CD4-positive, alpha-beta T cell treated with Interleukin-10 for 1 hour (primary cell): ENCODE measurements around the gene MAML2.

ENCODE experiments used
- DNase-seq: peaks from one replicate; pipeline ENCODE4 v3.0.0-alpha.2; 2020

Gene MAML2

GRCh38 chr11:96178049-96178886 lies 164.7 kb downstream of the MAML2 start:
- no peak for DNase-seq

DNA sequence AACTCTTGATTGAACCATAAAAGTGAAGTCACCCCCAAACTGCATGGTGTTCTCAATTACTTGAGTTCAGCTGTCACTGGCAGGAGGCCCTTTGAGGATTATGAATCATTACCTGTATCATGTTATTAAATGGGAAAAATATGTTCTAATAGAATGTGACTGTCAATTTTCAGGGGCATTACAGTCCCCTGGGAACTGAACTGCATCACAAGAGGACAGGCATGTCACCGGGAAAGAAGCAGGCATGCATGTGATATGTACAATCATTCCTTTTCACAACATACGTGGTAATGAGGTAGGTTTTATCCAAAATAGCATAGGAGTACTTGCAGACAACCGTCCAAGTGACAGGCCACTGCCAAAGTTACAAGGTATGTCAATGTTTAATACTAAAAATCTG lies 165.8 kb downstream of the MAML2 start:
- no peak for DNase-seq

GRCh38 chr11:96173906-96174305 lies 169.1 kb downstream of the MAML2 start:
- no peak for DNase-seq

- no peak for DNase-seq
These were observed 169.6 kb downstream of the MAML2 start for GRCh38 chr11:96173422-96173821.

DNA sequence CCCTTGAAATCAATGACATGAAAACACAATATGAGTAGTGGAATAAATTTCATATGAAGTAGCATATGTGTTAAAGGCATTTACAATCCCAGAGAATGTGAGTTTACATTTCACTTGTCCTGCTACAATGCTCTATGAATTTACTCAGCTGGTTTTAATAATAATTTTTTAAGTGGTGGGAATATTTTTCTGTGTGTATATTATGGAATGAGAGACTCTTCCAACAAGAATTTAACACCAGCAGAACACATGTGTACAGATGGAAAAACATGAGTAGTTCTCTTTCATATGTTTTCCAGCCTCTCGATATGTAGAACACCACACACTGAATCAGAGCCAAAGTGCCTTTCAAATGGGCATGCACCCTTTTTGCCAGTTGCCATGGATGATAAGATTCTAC lies 170.4 kb downstream of the MAML2 start:
- DNase-seq: no peak

- DNase-seq: no peak
These were observed 173.7 kb downstream of the MAML2 start for GRCh38 chr11:96169250-96169649.

- DNase-seq: no peak
These were observed 174.4 kb downstream of the MAML2 start for GRCh38 chr11:96168623-96169022.

DNA sequence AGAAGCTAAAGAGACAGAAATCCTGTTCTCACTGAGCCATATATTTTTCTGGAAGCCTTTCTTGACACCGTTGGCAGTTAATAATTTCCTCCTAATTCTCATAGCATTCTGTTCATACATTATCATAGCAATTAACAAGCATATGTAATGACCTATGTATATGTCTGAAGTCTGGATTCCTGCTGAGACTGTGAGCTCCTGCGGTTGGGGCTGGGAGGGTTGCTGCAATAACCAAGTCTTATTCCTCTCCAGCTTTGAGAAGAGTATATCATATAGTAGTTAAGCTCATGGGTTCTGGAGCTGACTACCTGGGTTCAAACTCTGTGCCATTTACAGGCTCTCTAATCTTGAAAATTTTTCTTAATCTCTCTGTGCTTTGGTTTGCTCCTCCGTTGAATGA lies 175.2 kb downstream of the MAML2 start:
- DNase-seq: no peak

DNA sequence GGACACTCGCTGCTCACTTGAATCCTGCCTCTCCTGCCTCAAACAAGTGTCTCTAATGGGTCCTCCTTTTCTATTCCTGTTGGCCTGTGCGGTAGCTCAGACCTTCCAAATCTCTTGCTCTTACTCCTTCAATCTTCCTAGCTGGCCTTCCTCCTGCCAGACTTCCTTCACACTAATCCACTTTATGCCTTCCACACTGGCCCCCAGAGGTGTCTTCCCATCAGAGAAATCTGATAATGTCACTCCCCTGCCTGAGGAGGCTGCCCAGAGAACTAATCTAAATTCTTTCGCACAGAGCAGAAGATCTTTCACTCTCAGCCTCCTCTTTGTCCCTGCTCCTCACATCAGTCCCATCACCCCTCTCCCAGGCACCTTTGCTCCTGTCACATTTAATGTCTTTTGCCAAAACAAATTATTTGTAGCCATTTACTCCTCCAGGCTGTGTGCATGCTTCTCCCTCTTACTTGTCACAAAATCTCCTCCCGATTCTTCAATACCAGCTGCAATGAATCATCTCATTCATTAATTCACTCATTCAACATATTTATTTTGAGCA lies 175.7 kb downstream of the MAML2 start:
- DNase-seq: no peak

DNA sequence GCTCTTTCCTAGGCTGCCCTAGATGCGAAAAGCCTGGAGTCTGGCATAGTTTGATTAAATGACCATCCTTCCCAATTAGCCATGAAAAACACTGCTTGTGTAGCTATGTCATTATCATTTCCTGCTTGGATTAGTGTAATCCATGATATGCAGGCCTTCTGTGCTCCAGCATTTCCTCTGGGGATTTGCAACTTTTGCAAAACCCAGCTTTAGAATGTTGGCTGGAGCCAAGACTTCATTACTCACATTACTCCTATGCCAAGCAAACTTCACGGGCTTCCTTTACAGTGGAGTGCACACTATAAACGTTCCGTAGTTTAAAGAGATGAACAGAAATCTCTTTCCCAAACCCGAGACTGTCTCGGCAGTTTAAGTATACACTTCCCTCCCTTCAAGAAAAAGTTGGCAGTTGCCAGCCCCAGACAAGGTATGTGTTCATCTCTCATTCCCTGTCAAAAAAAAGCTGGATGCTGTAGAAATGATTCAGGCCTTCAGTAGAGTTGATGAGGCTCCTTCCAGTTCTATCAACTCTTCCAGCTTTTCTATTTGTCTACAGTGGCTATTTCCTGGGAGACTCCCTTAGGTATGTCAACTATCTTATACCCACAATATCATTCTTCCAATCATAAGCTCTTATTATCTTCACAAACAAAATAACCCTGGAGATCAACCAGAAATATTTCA lies 180.0 kb downstream of the MAML2 start:
- DNase-seq: no peak

- DNase-seq: no peak
These were observed 181.5 kb downstream of the MAML2 start for GRCh38 chr11:96161307-96162089.

- no peak for DNase-seq
These were observed 182.2 kb downstream of the MAML2 start for GRCh38 chr11:96160732-96161306.

DNA sequence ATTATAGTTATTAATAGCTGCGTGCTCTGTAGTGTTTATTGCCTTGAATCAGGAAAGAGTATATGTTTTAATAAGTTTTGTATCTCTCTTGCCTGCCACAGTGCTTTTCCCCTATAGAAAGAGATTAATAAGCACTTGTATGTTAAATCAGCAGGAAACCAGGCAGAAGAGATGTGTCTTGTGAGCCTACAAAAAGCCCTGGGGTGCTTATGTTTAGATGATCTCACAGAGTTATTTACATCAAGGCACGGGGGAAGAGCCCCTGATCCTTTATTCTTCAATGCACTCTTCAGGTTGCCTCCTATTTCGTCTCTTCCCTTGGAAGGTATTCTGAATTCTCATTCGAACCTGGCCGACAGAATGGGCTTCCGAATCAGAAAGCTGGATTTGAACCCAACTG lies 183.0 kb downstream of the MAML2 start:
- no peak for DNase-seq

DNA sequence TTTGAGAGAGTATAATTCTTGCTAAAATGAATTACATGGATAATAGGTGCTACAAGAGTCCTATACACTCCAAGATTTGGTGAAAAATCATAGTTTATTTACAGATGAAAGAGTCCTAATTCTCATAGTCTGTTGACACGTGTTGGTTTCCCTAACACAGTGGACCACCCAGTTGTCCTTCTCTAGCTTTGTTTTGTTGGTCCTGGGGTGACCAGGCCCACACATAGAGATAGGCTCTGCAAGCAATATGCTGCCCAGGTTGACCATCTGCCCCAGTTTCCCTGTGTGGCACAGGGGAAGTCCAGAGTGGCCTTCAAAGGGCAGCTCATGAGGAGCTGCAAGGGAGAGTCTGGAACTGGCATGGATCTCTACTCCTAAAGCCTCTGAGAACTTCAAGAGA lies 184.9 kb downstream of the MAML2 start:
- DNase-seq: no peak

GRCh38 chr11:96157517-96157873 lies 185.5 kb downstream of the MAML2 start:
- no peak for DNase-seq

DNA sequence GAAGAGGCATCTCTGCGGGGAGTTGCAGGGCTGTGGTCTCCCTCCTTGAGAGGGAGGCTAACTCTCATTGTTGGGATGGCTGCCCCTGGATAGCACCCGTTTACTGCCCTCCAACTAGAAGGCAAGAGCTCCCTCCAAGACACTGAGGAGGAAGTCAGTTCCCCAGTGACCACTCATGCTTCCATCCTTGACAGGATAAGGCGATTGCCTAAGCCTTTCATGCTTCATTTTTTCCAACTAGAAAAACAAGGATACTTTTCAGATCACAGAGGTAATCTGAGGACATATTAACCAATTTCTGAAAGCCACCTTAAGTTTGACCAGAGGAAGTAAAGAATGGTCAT lies 186.6 kb downstream of the MAML2 start:
- DNase-seq: no peak

- DNase-seq: no peak
These were observed 187.2 kb downstream of the MAML2 start for GRCh38 chr11:96155627-96156378.

GRCh38 chr11:96154802-96155520 lies 188.0 kb downstream of the MAML2 start:
- DNase-seq: no peak

GRCh38 chr11:96152623-96153022 lies 190.4 kb downstream of the MAML2 start:
- no peak for DNase-seq

GRCh38 chr11:96151501-96151900 lies 191.5 kb downstream of the MAML2 start:
- DNase-seq: no peak

DNA sequence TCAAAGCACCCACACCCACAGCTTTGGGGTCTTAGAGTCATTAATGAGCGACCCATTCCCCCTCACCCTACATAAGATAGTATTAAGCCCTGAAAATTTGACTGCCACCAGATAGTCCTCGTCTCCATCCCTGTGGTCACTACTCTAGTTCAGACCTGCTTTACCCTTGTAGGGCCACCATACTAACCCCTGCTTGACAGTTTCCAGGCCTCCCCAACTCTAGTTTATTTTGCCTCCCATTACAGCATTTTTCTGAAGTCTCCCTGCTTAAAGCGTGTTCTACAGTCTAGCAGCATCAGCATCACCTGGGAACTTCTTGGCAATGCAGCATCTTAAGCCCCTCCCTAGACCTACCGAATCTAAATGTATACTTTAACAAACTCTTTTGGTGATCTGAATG lies 192.4 kb downstream of the MAML2 start:
- DNase-seq: no peak
